Measurements from ENCODE around the gene ADGRE1.
"Not testable (repeated sequence)": the region's sequence is repeated elsewhere in the genome, so short reads cannot be mapped to it uniquely, and the experiment has no call there.

ADGRE1 gene

GRCh38 chr19:6887316-6887715, at the start of gene ADGRE1:
Gene ADGRE1, plus strand, starts transcription at chr19:6887579. Its CDS starts 30 bp downstream, at chr19:6887609.
- DNase-seq: no peak

GRCh38 chr19:6838062-6838655, 49.2 kb upstream of the ADGRE1 start:
- DNase-seq: no peak

- no peak for DNase-seq
Measured at GRCh38 chr19:6842871-6843607, 44.3 kb upstream of the ADGRE1 start.

- DNase-seq: no peak
Measured at GRCh38 chr19:6847828-6848200, 39.6 kb upstream of the ADGRE1 start.

- no peak for DNase-seq
Measured at GRCh38 chr19:6848986-6849385, 38.4 kb upstream of the ADGRE1 start.

GRCh38 chr19:6849876-6850275, 37.5 kb upstream of the ADGRE1 start:
- DNase-seq: no peak

GRCh38 chr19:6851359-6851758, 36.0 kb upstream of the ADGRE1 start:
- no peak for DNase-seq

- DNase-seq: no peak
Measured at GRCh38 chr19:6852001-6852400, 35.4 kb upstream of the ADGRE1 start.

- DNase-seq: no peak
Measured at GRCh38 chr19:6853868-6854267, 33.5 kb upstream of the ADGRE1 start.

GRCh38 chr19:6854758-6855157, 32.6 kb upstream of the ADGRE1 start:
- DNase-seq: no peak

- DNase-seq: peak in 2 of 14 donors; percentile 1 to 34
Measured at GRCh38 chr19:6856749-6857372, 30.5 kb upstream of the ADGRE1 start.

GRCh38 chr19:6861683-6862286, 25.6 kb upstream of the ADGRE1 start:
- no peak for DNase-seq

GRCh38 chr19:6862673-6863078, 24.7 kb upstream of the ADGRE1 start:
- peak in 11 of 14 donors; percentile 2 to 61 (median 32) for DNase-seq

- DNase-seq: no peak
Measured at GRCh38 chr19:6864325-6864940, 22.9 kb upstream of the ADGRE1 start.

- no peak for DNase-seq
Measured at GRCh38 chr19:6865849-6866248, 21.5 kb upstream of the ADGRE1 start.

GRCh38 chr19:6866741-6867151, 20.6 kb upstream of the ADGRE1 start:
- DNase-seq: no peak

- peak in 4 of 14 donors; percentile 2 to 35 (median 7) for DNase-seq
Measured at GRCh38 chr19:6868351-6868750, 19.0 kb upstream of the ADGRE1 start.

- not testable (repeated sequence) for DNase-seq
Measured at GRCh38 chr19:6869151-6869882, 18.1 kb upstream of the ADGRE1 start.

- DNase-seq: no peak
Measured at GRCh38 chr19:6873708-6874431, 13.5 kb upstream of the ADGRE1 start.

GRCh38 chr19:6875218-6875617, 12.2 kb upstream of the ADGRE1 start:
- DNase-seq: no peak

GRCh38 chr19:6876748-6877147, 10.6 kb upstream of the ADGRE1 start:
- DNase-seq: no peak
